Neural cell (in vitro differentiated cells): ENCODE data around the gene IRF2BP2. TPM values are rescaled to one million over a fixed set of nuclear protein-coding genes. Genes with fewer than 3 reads are reported as not detected.

Source experiments
- H2AFZ ChIP-seq: fragments of 200-600, 300-800 bp; sonication (generic), shearing (Covaris generic); 2 replicates; pipeline ENCODE4 v1.6.0; 2014; ENCODE audit warnings: low read depth, mild to moderate bottlenecking, antibody characterized with exemption, low read length, moderate library complexity
- H3F3A ChIP-seq: fragments of 200-600 bp; shearing (Covaris generic); 2 replicates; pipeline ENCODE4 v1.6.1; 2016; ENCODE audit warnings: mild to moderate bottlenecking, moderate library complexity, mixed read lengths, antibody characterized with exemption, low read length; ENCODE audit not compliant: insufficient read depth, poor library complexity, severe bottlenecking
- H3K27ac ChIP-seq: fragments of 200-600, 300-800 bp; sonication (generic), shearing (Covaris generic); 2 replicates; pipeline ENCODE4 v1.5.1; 2014; ENCODE audit warnings: mild to moderate bottlenecking, low read length, moderate library complexity
- H3K27me3 ChIP-seq: fragments of 300-800, 200-600 bp; sonication (generic), shearing (Covaris generic); 2 replicates; pipeline ENCODE4 v1.6.0; 2014; ENCODE audit warnings: mild to moderate bottlenecking, low read depth, low read length, moderate library complexity; ENCODE audit not compliant: insufficient read depth
- H3K36me3 ChIP-seq: fragments of 300-800, 200-600 bp; sonication (generic), shearing (Covaris generic); 2 replicates; pipeline ENCODE4 v1.5.1; 2014; ENCODE audit warnings: mild to moderate bottlenecking, antibody characterized with exemption, low read length, moderate library complexity; ENCODE audit not compliant: insufficient read depth
- H3K4me2 ChIP-seq: fragments of 300-800, 200-600 bp; sonication (generic), shearing (Covaris generic); 2 replicates; pipeline ENCODE4 v1.6.0; 2014; ENCODE audit warnings: mild to moderate bottlenecking, low read length
- H3K4me3 ChIP-seq: fragments of 300-800, 200-600 bp; sonication (generic), shearing (Covaris generic); 2 replicates; pipeline ENCODE4 v1.5.1; 2014; ENCODE audit warnings: mild to moderate bottlenecking, low read length, moderate library complexity
- H3K79me2 ChIP-seq: fragments of 200-600 bp; shearing (Covaris generic); replicated peaks from 2 replicates; pipeline ENCODE4 v1.6.0; 2014; ENCODE audit warnings: mild to moderate bottlenecking, low read length, moderate library complexity; ENCODE audit not compliant: insufficient read depth
- H3K9ac ChIP-seq: fragments of 300-800, 200-600 bp; sonication (generic), shearing (Covaris generic); 2 replicates; pipeline ENCODE4 v1.6.1; 2016; ENCODE audit warnings: mild to moderate bottlenecking, low read length, mixed read lengths
- H3K9me2 ChIP-seq: fragments of 200-600 bp; shearing (Covaris generic); 2 replicates; pipeline ENCODE4 v1.6.1; 2016; ENCODE audit warnings: mild to moderate bottlenecking, low read length, mixed read lengths; ENCODE audit not compliant: insufficient read depth
- H3K9me3 ChIP-seq: fragments of 200-600, 300-800 bp; sonication (generic), shearing (Covaris generic); 2 replicates; pipeline ENCODE4 v1.6.1; 2016; ENCODE audit warnings: mild to moderate bottlenecking, mixed run types, low read length, moderate library complexity, mixed read lengths
- H4K20me1 ChIP-seq: fragments of 200-600 bp; shearing (Covaris generic); 2 replicates; pipeline ENCODE4 v1.6.1; 2016; ENCODE audit warnings: mild to moderate bottlenecking, mixed run types; ENCODE audit not compliant: insufficient read depth
- EP300 ChIP-seq: fragments of 450-650 bp; conservative IDR thresholded peaks from 2 replicates; pipeline ENCODE4 v1.6.1; 2014; ENCODE audit warnings: antibody characterized with exemption, mild to moderate bottlenecking, moderate library complexity; ENCODE audit not compliant: poor library complexity, severe bottlenecking
- EZH2 ChIP-seq: fragments of 200-600, 300-800 bp; shearing (Covaris generic), sonication (generic); IDR thresholded peaks from 2 replicates; pipeline ENCODE4 v1.6.1; 2014; ENCODE audit warnings: antibody characterized with exemption, low read length, borderline replicate concordance, mild to moderate bottlenecking; ENCODE audit not compliant: insufficient read depth, poor library complexity, severe bottlenecking
- MXI1 ChIP-seq: fragments of 450-650 bp; conservative IDR thresholded peaks from 2 replicates; pipeline ENCODE4 v1.6.1; 2014; ENCODE audit warnings: antibody characterized with exemption, mild to moderate bottlenecking; ENCODE audit not compliant: poor library complexity, severe bottlenecking
- POLR2AphosphoS5 ChIP-seq: IDR thresholded peaks from 2 replicates; pipeline ENCODE4 v1.6.1; 2012
- RAD21 ChIP-seq: fragments of 450-650 bp; conservative IDR thresholded peaks from 2 replicates; pipeline ENCODE4 v1.6.1; 2014; ENCODE audit warnings: antibody characterized with exemption, mild to moderate bottlenecking, moderate library complexity
- SMC3 ChIP-seq: fragments of 450-650 bp; conservative IDR thresholded peaks from 2 replicates; pipeline ENCODE4 v1.6.1; 2014; ENCODE audit warnings: antibody characterized with exemption, mild to moderate bottlenecking, moderate library complexity; ENCODE audit not compliant: poor library complexity
- TAF1 ChIP-seq: IDR thresholded peaks from 2 replicates; pipeline ENCODE4 v1.6.1; 2012; ENCODE audit warnings: low read depth
- polyA plus RNA-seq: library from polyadenylated mRNA; depleted of rRNA; stranded (reverse); fragments of >200 nt; gene quantifications from 2 replicates; pipeline ENCODE4 v1.2.3, GENCODE V29; 2014
- TF ChIP-seq, protein P1 (sequence below): IDR thresholded peaks from 2 replicates; pipeline ENCODE4 v1.6.1; 2012; ENCODE audit warnings: borderline replicate concordance
- TF ChIP-seq, protein P2 (sequence below): fragments of 450-650 bp; IDR thresholded peaks from 2 replicates; pipeline ENCODE4 v1.5.1; 2014; ENCODE audit warnings: antibody characterized with exemption, mild to moderate bottlenecking, moderate library complexity; ENCODE audit not compliant: poor library complexity, severe bottlenecking

IRF2BP2 gene
- polyA plus RNA-seq, 1 donor from 2014 or later: 56.9 TPM

DNA sequence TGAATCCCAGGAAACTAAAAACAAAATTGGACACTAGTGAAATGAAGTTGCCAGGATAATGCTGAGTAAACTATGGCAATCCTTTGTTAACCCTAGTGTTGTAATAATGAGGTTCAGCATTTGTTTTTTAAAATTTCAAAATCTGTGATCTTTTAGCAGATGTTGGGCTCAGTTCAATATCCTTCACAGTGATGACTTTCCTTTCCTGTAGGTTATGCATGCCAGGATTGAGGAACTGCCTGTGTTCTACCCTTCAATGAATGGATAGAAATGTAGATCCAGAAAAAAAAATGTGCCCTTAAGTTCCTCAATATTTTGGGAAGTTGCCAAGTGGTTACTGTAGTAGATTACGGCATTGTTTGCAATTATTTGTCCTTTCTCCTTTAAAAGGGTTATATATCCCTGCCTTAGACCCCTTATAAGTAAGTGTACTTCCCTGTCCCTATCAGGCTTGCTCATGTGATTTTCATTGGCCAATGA, 35.5 kb upstream of the IRF2BP2 start:
- TF ChIP-seq EP300 (no peak), EZH2 (no peak), MXI1 (no peak), RAD21 (no peak), POLR2AphosphoS5 (no peak), TAF1 (no peak), SMC3 (no peak)
- TF ChIP-seq, protein P1, sequence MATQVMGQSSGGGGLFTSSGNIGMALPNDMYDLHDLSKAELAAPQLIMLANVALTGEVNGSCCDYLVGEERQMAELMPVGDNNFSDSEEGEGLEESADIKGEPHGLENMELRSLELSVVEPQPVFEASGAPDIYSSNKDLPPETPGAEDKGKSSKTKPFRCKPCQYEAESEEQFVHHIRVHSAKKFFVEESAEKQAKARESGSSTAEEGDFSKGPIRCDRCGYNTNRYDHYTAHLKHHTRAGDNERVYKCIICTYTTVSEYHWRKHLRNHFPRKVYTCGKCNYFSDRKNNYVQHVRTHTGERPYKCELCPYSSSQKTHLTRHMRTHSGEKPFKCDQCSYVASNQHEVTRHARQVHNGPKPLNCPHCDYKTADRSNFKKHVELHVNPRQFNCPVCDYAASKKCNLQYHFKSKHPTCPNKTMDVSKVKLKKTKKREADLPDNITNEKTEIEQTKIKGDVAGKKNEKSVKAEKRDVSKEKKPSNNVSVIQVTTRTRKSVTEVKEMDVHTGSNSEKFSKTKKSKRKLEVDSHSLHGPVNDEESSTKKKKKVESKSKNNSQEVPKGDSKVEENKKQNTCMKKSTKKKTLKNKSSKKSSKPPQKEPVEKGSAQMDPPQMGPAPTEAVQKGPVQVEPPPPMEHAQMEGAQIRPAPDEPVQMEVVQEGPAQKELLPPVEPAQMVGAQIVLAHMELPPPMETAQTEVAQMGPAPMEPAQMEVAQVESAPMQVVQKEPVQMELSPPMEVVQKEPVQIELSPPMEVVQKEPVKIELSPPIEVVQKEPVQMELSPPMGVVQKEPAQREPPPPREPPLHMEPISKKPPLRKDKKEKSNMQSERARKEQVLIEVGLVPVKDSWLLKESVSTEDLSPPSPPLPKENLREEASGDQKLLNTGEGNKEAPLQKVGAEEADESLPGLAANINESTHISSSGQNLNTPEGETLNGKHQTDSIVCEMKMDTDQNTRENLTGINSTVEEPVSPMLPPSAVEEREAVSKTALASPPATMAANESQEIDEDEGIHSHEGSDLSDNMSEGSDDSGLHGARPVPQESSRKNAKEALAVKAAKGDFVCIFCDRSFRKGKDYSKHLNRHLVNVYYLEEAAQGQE: no peak
- TF ChIP-seq, protein P2, sequence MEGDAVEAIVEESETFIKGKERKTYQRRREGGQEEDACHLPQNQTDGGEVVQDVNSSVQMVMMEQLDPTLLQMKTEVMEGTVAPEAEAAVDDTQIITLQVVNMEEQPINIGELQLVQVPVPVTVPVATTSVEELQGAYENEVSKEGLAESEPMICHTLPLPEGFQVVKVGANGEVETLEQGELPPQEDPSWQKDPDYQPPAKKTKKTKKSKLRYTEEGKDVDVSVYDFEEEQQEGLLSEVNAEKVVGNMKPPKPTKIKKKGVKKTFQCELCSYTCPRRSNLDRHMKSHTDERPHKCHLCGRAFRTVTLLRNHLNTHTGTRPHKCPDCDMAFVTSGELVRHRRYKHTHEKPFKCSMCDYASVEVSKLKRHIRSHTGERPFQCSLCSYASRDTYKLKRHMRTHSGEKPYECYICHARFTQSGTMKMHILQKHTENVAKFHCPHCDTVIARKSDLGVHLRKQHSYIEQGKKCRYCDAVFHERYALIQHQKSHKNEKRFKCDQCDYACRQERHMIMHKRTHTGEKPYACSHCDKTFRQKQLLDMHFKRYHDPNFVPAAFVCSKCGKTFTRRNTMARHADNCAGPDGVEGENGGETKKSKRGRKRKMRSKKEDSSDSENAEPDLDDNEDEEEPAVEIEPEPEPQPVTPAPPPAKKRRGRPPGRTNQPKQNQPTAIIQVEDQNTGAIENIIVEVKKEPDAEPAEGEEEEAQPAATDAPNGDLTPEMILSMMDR: no peak
- Histone ChIP-seq H3K9me3 (no peaks in the 10 kb centered on the region), H3K36me3 (no peaks in the 10 kb centered on the region)

DNA sequence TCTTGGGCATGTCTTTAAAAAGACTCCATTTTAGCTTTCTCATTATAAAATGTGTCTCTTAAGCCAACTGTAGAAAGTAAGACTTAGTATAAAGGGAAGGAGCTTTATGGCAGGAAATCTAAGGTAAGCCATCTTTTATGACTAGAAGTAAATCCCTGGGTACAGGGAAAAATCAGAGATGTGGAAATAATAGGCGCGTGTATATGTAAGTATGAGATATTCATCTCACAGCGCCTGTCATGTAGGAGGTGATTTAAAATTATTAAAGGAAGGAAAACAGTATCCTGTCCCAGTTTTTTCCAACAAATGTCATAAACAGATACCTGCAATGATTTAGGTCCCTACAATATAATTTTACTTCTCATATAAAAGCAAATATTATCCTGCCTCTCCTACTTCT, 35.0 kb upstream of the IRF2BP2 start:
- peak overlapping the region; percentile 59 for H3K4me2 ChIP-seq
- no peaks in the 10 kb centered on the region for H3K9me2 ChIP-seq
- peak overlapping the region; percentile 67 for H3K27ac ChIP-seq
- no peaks in the 10 kb centered on the region for H3K9me3 ChIP-seq
- no peaks in the 10 kb centered on the region for H3K36me3 ChIP-seq
- no peaks in the 10 kb centered on the region for H3K27me3 ChIP-seq
- no peak overlapping the region for H2AFZ ChIP-seq
- TF ChIP-seq, protein P2: no peak
- TF ChIP-seq EZH2: no peak
- TF ChIP-seq EP300: peak; percentile 80
- no peak for TF ChIP-seq TAF1
- no peak for TF ChIP-seq RAD21
- TF ChIP-seq SMC3: no peak
- no peak for TF ChIP-seq MXI1
- TF ChIP-seq, protein P1: peak; percentile 94
- peak; percentile 5 for TF ChIP-seq POLR2AphosphoS5
- no peaks in the 10 kb centered on the region for H4K20me1 ChIP-seq
- peak overlapping the region; percentile 14 for H3K9ac ChIP-seq
- H3K79me2 ChIP-seq: no peaks in the 10 kb centered on the region
- H3K4me3 ChIP-seq: peak overlapping the region; percentile 44
- H3F3A ChIP-seq: no peaks in the 10 kb centered on the region

More for the DNA sequence above, 35.5 kb upstream of the IRF2BP2 start:
- no peaks in the 10 kb centered on the region for H3K79me2 ChIP-seq
- H3F3A ChIP-seq: no peaks in the 10 kb centered on the region
- H4K20me1 ChIP-seq: no peaks in the 10 kb centered on the region
- peak overlapping the region; percentile 59 for H3K4me2 ChIP-seq
- H3K9ac ChIP-seq: peak overlapping the region; percentile 14
- no peaks in the 10 kb centered on the region for H3K27me3 ChIP-seq
- H3K27ac ChIP-seq: peak overlapping the region; percentile 67
- no peak overlapping the region for H2AFZ ChIP-seq
- H3K4me3 ChIP-seq: peak overlapping the region; percentile 44
- no peaks in the 10 kb centered on the region for H3K9me2 ChIP-seq
